ENCODE measurements around the gene TMEM154. TPM values are rescaled to one million over a fixed set of nuclear protein-coding genes. Genes with fewer than 3 reads are reported as not detected.

Gene TMEM154
- polyA plus RNA-seq, 1 donor (not counting 4 experiments of a cell fraction or from before 2014, with no cell fraction given) = 106 TPM

GRCh38 chr4:152599636-152600035 lies 80.2 kb downstream of the TMEM154 start:
- H3K9me3 ChIP-seq (ENCODE audit: control insufficient read depth, low read depth, low read length) = no peaks in the 10 kb centered on the region
- H3K79me2 ChIP-seq (ENCODE audit: control insufficient read depth, insufficient read depth, low read length) = no peaks in the 10 kb centered on the region
- H3K36me3 ChIP-seq (ENCODE audit: control insufficient read depth in 2 of 2, extremely low read depth in 1 of 2, insufficient read depth in 2 of 2, low read length in 2 of 2) = no peaks in the 10 kb centered on the region
- no peaks in the 10 kb centered on the region for H4K20me1 ChIP-seq (ENCODE audit: control insufficient read depth, extremely low read depth, insufficient read depth, low read length)
- H2AFZ ChIP-seq (ENCODE audit: control insufficient read depth, low read length) = no peak overlapping the region
- H3K9me1 ChIP-seq (ENCODE audit: control insufficient read depth, extremely low read depth, insufficient read depth, low read length) = no peaks in the 10 kb centered on the region
- no peak overlapping the region for H3K4me3 ChIP-seq (ENCODE audit: control insufficient read depth in 2 of 3, extremely low read depth in 1 of 3, insufficient read depth in 2 of 3, low read depth in 1 of 3, low read length in 3 of 3)
- H3K27ac ChIP-seq (ENCODE audit: control insufficient read depth, insufficient read depth, low read length) = no peak overlapping the region
- dilution Hi-C loops (cut with MboI; ENCODE audit: extremely low pct_ligation_motif_present, low sequenced_read_pairs) = no loop called here
- H3K27me3 ChIP-seq (ENCODE audit: control insufficient read depth, extremely low read depth, insufficient read depth, low read length) = no peaks in the 10 kb centered on the region
- FAIRE-seq (no peak), DNase-seq (ENCODE audit: low read depth, low spot score) (no peak)
- H3K4me1 ChIP-seq (ENCODE audit: control insufficient read depth, extremely low read depth, insufficient read depth, low read length) = peaks cover 4% of the 10 kb centered on the region
- TF ChIP-seq CTCF (optimal IDR thresholded peaks at IDR 0.05 in 1 of 3, IDR thresholded peaks at IDR 0.05 in 1 of 3, conservative IDR thresholded peaks at IDR 0.05 in 1 of 3; ENCODE audit: extremely low read depth in 1 of 3, insufficient read depth in 2 of 3, low read length in 3 of 3) (no peak), EZH2 (IDR thresholded peaks at IDR 0.05; ENCODE audit: low read length) (no peak)
- H3K9ac ChIP-seq (ENCODE audit: control insufficient read depth, extremely low read depth, insufficient read depth, low read length) = no peak overlapping the region
- H3K4me2 ChIP-seq (ENCODE audit: control insufficient read depth, extremely low read depth, insufficient read depth, low read depth, low read length) = no peak overlapping the region

GRCh38 chr4:152599095-152599494 lies 80.7 kb downstream of the TMEM154 start:
- Histone ChIP-seq H3K4me1 (ENCODE audit: control insufficient read depth, extremely low read depth, insufficient read depth, low read length) (peaks cover 4% of the 10 kb centered on the region), H3K4me2 (ENCODE audit: control insufficient read depth, extremely low read depth, insufficient read depth, low read depth, low read length) (no peak overlapping the region), H3K4me3 (ENCODE audit: control insufficient read depth in 2 of 3, extremely low read depth in 1 of 3, insufficient read depth in 2 of 3, low read depth in 1 of 3, low read length in 3 of 3) (no peak overlapping the region), H3K9ac (ENCODE audit: control insufficient read depth, extremely low read depth, insufficient read depth, low read length) (no peak overlapping the region), H3K79me2 (ENCODE audit: control insufficient read depth, insufficient read depth, low read length) (no peaks in the 10 kb centered on the region), H2AFZ (ENCODE audit: control insufficient read depth, low read length) (no peak overlapping the region), H3K9me1 (ENCODE audit: control insufficient read depth, extremely low read depth, insufficient read depth, low read length) (no peaks in the 10 kb centered on the region), H4K20me1 (ENCODE audit: control insufficient read depth, extremely low read depth, insufficient read depth, low read length) (no peaks in the 10 kb centered on the region), H3K9me3 (ENCODE audit: control insufficient read depth, low read depth, low read length) (no peaks in the 10 kb centered on the region), H3K36me3 (ENCODE audit: control insufficient read depth in 2 of 2, extremely low read depth in 1 of 2, insufficient read depth in 2 of 2, low read length in 2 of 2) (no peaks in the 10 kb centered on the region), H3K27me3 (ENCODE audit: control insufficient read depth, extremely low read depth, insufficient read depth, low read length) (no peaks in the 10 kb centered on the region), H3K27ac (ENCODE audit: control insufficient read depth, insufficient read depth, low read length) (no peak overlapping the region)
- DNase-seq (ENCODE audit: low read depth, low spot score) (no peak), FAIRE-seq (no peak)
- TF ChIP-seq CTCF (optimal IDR thresholded peaks at IDR 0.05 in 1 of 3, IDR thresholded peaks at IDR 0.05 in 1 of 3, conservative IDR thresholded peaks at IDR 0.05 in 1 of 3; ENCODE audit: extremely low read depth in 1 of 3, insufficient read depth in 2 of 3, low read length in 3 of 3) (no peak), EZH2 (IDR thresholded peaks at IDR 0.05; ENCODE audit: low read length) (no peak)
- dilution Hi-C loops (cut with MboI; ENCODE audit: extremely low pct_ligation_motif_present, low sequenced_read_pairs) = no loop called here
